ENCODE data around the gene ACRBP.

Gene ACRBP

GRCh38 chr12:6667559-6668210 is 20.5 kb upstream of the ACRBP start:
- peak in 1 of 2 experiments; percentile 47 for DNase-seq (ENCODE audit: low read depth in 1 of 2, low spot score in 1 of 2)
- no peak for TF ChIP-seq JUND (IDR thresholded peaks at IDR 0.05; ENCODE audit: low read depth)
- in situ Hi-C loops (cut with HindIII; ENCODE audit: low pct_unique_long_range_greater_than_20kb, low sequenced_read_pairs), result no loop called here

GRCh38 chr12:6666211-6666610 is 19.0 kb upstream of the ACRBP start:
- in situ Hi-C loops (cut with HindIII; ENCODE audit: low pct_unique_long_range_greater_than_20kb, low sequenced_read_pairs), result no loop called here
- DNase-seq (ENCODE audit: low read depth in 1 of 2, low spot score in 1 of 2), result no peak
- no peak for TF ChIP-seq JUND (IDR thresholded peaks at IDR 0.05; ENCODE audit: low read depth)

- no peak for DNase-seq (ENCODE audit: low read depth in 1 of 2, low spot score in 1 of 2)
- in situ Hi-C loops (cut with HindIII; ENCODE audit: low pct_unique_long_range_greater_than_20kb, low sequenced_read_pairs), result no loop called here
- no peak for TF ChIP-seq JUND (IDR thresholded peaks at IDR 0.05; ENCODE audit: low read depth)
These were observed 17.7 kb upstream of the ACRBP start for GRCh38 chr12:6664902-6665301.

- TF ChIP-seq JUND (IDR thresholded peaks at IDR 0.05; ENCODE audit: low read depth), result no peak
- in situ Hi-C loops (cut with HindIII; ENCODE audit: low pct_unique_long_range_greater_than_20kb, low sequenced_read_pairs), result no loop called here
- peak; percentile 64 to 96 for DNase-seq (ENCODE audit: low read depth in 1 of 2, low spot score in 1 of 2)
These were observed 15.9 kb upstream of the ACRBP start, which contains the start of gene ING4 for GRCh38 chr12:6662906-6663742. Gene ING4 (minus strand): TSS chr12:6663119. CDS start chr12:6663101, 18 bp downstream.

GRCh38 chr12:6662602-6662905 is 15.3 kb upstream of the ACRBP start:
- in situ Hi-C loops (cut with HindIII; ENCODE audit: low pct_unique_long_range_greater_than_20kb, low sequenced_read_pairs), result no loop called here
- DNase-seq (ENCODE audit: low read depth in 1 of 2, low spot score in 1 of 2), result no peak
- no peak for TF ChIP-seq JUND (IDR thresholded peaks at IDR 0.05; ENCODE audit: low read depth)

- in situ Hi-C loops (cut with HindIII; ENCODE audit: low pct_unique_long_range_greater_than_20kb, low sequenced_read_pairs), result no loop called here
- no peak for DNase-seq (ENCODE audit: low read depth in 1 of 2, low spot score in 1 of 2)
- TF ChIP-seq JUND (IDR thresholded peaks at IDR 0.05; ENCODE audit: low read depth), result no peak
These were observed 6.8 kb upstream of the ACRBP start for GRCh38 chr12:6653987-6654386.

- no peak for DNase-seq (ENCODE audit: low read depth in 1 of 2, low spot score in 1 of 2)
- in situ Hi-C loops (cut with HindIII; ENCODE audit: low pct_unique_long_range_greater_than_20kb, low sequenced_read_pairs), result no loop called here
- no peak for TF ChIP-seq JUND (IDR thresholded peaks at IDR 0.05; ENCODE audit: low read depth)
These were observed 6.1 kb upstream of the ACRBP start for GRCh38 chr12:6653342-6653741.

GRCh38 chr12:6652391-6652790 is 5.2 kb upstream of the ACRBP start:
- in situ Hi-C loops (cut with HindIII; ENCODE audit: low pct_unique_long_range_greater_than_20kb, low sequenced_read_pairs), result no loop called here

GRCh38 chr12:6650832-6651231 is 3.6 kb upstream of the ACRBP start:
- DNase-seq (ENCODE audit: low read depth in 1 of 2, low spot score in 1 of 2), result no peak
- in situ Hi-C loops (cut with HindIII; ENCODE audit: low pct_unique_long_range_greater_than_20kb, low sequenced_read_pairs), result no loop called here
- TF ChIP-seq JUND (IDR thresholded peaks at IDR 0.05; ENCODE audit: low read depth), result no peak

More at GRCh38 chr12:6652391-6652790, 5.2 kb upstream of the ACRBP start:
- DNase-seq (ENCODE audit: low read depth in 1 of 2, low spot score in 1 of 2), result no peak
- no peak for TF ChIP-seq JUND (IDR thresholded peaks at IDR 0.05; ENCODE audit: low read depth)

GRCh38 chr12:6646276-6647082 is 753 bp downstream of the ACRBP start:
- no peak for TF ChIP-seq JUND (IDR thresholded peaks at IDR 0.05; ENCODE audit: low read depth)
- DNase-seq (ENCODE audit: low read depth in 1 of 2, low spot score in 1 of 2), result no peak
- in situ Hi-C loops (cut with HindIII; ENCODE audit: low pct_unique_long_range_greater_than_20kb, low sequenced_read_pairs), result no loop called here

- in situ Hi-C loops (cut with HindIII; ENCODE audit: low pct_unique_long_range_greater_than_20kb, low sequenced_read_pairs), result no loop called here
- DNase-seq (ENCODE audit: low read depth in 1 of 2, low spot score in 1 of 2), result no peak
These were observed 2.3 kb downstream of the ACRBP start for GRCh38 chr12:6644903-6645302.

GRCh38 chr12:6644257-6644596 is 3.0 kb downstream of the ACRBP start:
- DNase-seq (ENCODE audit: low read depth in 1 of 2, low spot score in 1 of 2), result no peak
- in situ Hi-C loops (cut with HindIII; ENCODE audit: low pct_unique_long_range_greater_than_20kb, low sequenced_read_pairs), result no loop called here
- no peak for TF ChIP-seq JUND (IDR thresholded peaks at IDR 0.05; ENCODE audit: low read depth)

More at GRCh38 chr12:6644903-6645302, 2.3 kb downstream of the ACRBP start:
- TF ChIP-seq JUND (IDR thresholded peaks at IDR 0.05; ENCODE audit: low read depth), result no peak
